GM19455 (cell line): Measurements from ENCODE around the gene MAGIX.

Experiments
- ATAC-seq: cut with Tn5 transposase; IDR thresholded peaks from one replicate; pipeline ENCODE4 v1.9.1; 2021; ENCODE audit not compliant: unreplicated experiment

Gene MAGIX

DNA sequence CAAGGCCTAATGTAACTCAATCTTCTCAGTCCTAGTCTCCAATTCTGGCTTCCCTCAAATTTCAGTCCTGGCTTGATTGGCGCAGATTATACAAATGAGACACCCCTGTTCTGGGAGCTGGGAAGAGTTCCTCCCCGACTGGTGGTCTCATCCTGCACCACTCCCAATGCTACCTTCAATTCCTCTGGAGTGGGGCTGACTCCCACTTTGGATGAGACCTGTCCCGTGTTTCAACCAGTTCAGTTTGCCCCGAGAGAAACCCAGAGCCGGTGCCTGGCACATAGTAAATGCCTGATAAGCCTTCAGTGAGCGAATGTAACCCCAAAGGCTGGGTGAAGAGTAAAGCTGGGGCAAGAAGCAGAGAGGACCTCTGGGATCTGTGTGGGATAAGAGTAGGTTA, 41.5 kb downstream of the MAGIX start:
- no peak for ATAC-seq

DNA sequence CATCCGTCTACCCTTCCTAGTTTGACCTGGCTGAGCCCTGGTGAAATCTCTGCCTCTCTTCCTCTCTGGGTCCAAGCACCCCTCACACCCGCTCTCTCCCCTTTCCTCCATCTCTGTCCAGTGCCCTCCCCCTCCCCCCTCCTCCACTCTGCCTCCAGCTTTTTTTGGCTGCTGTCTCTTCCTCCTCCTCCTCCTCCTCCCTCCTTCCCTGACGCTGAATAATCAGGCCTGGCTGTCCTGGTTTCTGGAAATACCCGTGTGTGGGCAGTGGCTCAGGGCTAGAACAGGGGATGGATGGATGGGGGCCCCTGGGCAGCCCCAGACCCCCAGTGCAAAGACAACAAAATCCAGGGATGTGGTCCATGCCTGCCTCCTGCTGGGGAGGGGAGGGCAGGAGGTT, 42.2 kb downstream of the MAGIX start:
- ATAC-seq = no peak

DNA sequence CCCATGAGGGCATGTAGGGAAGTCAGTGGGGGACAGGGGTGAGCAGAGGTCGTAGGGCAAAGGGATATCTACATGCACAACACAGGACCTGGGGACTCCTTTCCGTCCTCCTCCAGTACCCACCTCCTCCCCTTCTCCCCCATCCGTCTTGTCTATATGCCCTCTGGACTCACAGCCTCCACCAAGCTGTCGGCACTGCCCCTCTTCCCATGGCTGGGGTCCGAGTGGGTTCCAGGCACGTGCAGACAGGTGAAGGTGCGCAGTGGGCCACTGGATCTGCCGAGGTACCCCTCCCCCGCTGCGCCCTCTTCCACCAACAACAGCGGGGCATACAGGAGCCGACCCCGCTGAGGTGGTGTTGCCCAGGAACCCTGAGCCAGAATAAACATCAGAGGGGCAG, 42.9 kb downstream of the MAGIX start:
- ATAC-seq = no peak

DNA sequence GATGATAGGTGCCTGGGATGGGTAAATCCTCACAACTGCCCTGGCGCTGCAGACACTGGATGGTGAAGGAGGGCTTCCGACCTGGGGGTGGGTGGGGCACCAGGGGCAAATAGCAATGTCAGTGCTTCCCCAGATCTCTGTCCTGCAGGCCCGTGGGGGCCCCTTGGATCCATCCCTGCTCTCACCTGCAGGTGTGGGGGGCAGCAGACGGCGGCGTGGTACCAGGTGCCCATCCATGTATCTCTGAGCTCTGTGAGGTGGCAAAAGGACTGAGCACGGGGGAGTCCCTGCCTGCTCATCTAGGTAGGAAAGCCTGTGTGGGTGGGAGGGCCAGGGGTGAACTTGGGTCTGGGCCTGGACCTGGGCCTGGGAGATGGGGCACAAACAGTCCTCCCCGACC, 44.0 kb downstream of the MAGIX start:
- ATAC-seq = no peak

DNA sequence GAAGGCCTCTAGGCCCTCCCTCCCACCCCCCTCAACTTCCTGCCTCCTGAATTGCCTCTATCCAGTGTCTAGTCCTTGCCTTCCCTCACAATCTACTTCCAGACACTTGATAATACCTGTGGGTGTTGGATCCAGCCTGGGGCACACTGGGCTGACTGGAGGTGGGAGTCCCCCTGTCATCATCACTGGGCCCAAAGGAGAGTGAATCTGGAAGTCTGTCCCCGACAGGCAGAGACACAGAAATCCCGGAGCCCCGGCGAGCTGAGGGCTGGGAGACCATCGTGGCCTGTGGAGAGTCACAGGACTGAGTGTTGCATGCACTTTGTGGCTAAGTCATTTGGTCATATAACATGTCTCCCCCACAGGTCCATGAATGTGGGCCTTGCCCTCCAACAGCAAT, 45.8 kb downstream of the MAGIX start:
- no peak for ATAC-seq

DNA sequence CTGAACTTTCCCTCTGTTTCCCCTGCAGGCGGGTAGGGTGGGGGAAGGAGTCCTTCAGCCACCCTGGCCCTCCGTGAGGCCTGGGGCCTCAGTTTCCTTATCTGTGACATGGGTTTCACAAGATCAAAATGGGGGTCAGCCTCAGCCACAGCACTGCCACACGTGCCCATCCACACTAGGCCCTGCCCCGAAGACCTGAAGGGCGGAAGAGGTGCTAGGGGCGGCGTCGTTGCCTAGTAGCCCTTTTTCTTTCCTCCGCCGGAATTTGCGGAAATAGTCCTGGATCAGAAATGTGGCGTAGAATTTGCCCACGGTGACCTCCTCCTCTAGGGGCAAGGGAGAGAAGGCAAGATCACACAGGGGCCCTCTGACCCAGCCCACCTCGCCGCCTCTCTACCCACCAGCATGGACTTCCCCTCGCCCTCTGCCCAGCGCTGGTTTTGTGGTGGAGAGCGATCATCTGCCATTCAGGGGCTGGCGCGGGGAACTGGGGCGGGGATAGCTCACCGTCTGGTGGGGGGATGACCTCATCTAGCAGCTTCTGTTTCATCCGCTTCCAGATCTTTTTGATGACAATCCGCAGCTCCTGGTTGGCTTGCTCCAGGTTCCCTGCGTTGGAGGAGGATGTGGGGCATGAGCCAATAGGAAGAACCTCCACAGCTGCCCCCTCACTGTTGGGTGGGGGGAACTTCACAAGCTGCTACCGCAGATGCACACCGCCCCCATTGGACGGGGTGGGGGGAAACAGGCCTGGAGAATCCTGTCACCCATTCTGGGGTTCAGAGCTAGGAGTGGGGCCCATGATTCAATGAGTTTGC, 47.1 kb downstream of the MAGIX start:
- ATAC-seq = no peak

DNA sequence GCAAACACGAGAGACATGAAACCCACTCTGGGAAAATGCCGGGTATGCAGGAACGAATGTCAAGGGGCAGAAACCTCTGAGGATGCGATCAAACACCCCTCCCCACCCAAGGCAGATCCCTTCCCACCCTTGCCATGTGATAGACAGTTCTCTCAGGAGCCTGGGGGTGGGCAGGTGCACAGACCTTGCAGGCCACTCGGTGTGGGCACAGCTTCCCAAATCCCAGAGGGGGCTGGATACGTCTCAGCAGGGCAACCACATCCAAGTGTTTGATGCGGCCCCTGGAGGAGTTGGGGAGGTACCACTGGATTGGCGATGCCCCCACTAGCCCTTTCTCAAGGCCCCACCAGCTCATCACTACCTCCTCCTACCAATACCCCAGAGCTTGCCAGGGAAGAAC, 47.8 kb downstream of the MAGIX start:
- ATAC-seq = no peak

DNA sequence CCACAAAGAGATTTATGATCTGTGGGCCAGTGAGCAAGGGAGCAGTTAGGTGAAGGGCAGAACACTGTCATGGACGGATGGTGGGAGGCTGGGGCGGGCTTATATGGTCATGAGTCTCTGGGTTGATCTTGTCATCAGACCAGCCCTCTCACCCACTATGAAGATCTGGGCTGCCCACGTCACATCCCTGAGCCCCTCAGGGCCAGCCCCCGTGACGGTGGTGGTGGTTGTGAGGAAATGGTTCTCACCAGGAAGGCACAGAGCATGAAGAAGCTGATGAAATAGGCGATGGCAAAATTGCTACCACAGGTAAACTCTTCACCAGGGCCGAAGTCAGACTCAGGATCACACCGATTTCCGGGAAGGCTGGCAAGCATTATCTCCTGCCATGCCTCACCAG, 48.5 kb downstream of the MAGIX start:
- ATAC-seq = no peak

DNA sequence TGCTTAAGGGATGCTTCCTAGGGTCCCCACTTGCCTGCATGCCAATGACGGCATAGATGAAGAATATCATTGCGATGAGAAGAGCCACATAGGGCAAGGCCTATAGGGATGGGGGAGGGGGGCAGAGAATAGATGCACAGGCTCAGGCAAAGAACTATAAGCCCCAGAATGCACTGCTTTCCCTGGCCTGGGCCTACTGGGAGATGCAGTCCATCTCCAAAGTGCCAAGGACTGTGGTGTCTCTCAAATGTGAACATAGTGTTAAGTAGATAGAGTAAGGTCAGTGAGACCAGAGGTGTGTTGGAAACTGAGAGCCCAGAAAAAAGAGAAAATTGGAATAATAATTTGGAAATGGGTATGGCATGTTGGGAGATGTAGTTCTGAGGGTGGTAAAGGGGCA, 49.7 kb downstream of the MAGIX start:
- no peak for ATAC-seq

DNA sequence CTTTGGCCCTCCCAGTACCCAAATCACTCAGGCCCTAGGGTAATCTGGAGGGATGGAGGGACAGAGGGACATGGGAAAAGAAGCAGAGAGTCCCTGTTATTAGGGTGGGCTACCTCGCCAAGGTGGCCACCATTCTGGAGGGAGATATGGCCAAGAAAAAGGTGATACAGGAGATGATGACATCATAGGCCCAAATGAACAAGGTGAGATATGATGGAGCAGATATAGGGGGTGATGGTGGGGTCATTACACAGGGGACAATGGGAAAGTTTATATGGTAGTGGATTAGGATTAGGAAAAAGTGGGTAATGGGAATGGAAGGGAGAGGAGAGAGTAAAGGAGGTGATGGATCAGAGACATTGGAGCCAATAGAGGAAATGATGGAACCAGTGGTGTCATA, 50.3 kb downstream of the MAGIX start:
- ATAC-seq = no peak

DNA sequence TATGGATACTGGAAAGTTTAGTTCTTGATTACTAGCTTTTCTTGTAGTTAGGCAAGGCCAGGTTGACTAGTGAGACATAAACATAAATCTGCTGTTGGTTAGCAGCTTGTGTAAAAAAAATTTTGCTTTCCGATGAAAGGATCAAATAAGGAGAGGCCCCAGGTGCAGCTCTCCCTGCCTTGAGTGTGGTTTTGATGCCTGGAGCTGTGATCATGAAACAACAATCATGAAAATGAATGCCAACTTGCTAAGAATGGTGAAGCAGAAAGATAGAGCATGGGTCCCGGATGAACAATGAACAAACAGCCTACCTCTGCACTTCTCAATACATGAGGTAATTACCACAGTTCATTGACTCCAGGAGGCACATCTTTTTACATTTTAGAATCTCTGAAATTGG, 51.9 kb downstream of the MAGIX start:
- ATAC-seq = no peak

DNA sequence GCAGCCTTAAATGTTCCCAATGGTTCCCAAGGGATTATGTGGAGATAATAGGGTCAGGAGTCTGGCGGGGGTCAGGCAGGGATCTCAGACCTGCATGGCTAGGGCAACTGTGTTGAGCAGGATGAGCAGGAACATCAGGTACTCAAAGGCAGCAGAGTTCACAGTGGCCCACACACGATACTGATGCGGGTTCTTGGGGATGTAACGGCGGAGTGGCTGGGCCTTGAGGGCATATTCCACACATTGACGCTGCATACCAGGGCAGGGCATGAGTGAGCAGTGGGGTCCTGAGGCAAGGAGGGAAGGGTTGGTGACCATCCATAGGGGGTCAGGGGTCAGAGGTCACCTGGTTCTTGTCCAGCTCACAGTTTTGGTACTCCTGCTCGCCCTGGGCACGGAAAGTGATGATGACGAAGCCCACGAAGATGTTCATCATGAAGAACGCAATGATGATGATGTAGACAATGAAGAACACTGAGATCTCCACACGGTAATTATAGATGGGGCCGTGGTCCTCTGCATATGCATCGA, 52.5 kb downstream of the MAGIX start:
- no peak for ATAC-seq
